Measurements from ENCODE around the gene DCTN2.

Gene DCTN2

DNA sequence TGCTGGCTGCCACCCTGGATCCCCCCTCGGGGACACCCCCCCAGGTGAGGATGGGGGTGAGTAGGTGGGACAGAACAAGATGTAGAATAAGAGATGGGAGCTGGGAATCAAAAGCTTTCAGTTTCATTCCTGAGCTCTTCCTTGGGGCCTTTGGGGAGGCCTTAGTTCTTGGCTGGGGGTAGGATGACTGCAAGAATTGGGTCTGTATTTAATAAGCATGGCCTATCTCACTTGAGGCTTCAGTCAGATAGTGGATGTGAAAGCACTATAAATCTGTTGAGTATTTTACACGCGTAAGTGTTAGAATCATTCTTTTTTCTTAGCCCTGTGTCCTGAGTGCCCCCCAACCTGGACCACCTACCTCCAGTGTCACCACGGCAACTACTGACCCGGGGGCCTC lies 19.8 kb downstream of the DCTN2 start:
- TF ChIP-seq, protein P1, sequence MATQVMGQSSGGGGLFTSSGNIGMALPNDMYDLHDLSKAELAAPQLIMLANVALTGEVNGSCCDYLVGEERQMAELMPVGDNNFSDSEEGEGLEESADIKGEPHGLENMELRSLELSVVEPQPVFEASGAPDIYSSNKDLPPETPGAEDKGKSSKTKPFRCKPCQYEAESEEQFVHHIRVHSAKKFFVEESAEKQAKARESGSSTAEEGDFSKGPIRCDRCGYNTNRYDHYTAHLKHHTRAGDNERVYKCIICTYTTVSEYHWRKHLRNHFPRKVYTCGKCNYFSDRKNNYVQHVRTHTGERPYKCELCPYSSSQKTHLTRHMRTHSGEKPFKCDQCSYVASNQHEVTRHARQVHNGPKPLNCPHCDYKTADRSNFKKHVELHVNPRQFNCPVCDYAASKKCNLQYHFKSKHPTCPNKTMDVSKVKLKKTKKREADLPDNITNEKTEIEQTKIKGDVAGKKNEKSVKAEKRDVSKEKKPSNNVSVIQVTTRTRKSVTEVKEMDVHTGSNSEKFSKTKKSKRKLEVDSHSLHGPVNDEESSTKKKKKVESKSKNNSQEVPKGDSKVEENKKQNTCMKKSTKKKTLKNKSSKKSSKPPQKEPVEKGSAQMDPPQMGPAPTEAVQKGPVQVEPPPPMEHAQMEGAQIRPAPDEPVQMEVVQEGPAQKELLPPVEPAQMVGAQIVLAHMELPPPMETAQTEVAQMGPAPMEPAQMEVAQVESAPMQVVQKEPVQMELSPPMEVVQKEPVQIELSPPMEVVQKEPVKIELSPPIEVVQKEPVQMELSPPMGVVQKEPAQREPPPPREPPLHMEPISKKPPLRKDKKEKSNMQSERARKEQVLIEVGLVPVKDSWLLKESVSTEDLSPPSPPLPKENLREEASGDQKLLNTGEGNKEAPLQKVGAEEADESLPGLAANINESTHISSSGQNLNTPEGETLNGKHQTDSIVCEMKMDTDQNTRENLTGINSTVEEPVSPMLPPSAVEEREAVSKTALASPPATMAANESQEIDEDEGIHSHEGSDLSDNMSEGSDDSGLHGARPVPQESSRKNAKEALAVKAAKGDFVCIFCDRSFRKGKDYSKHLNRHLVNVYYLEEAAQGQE (IDR thresholded peaks at IDR 0.05; ENCODE audit: low read depth): no peak
- TF ChIP-seq TEAD4 (IDR thresholded peaks at IDR 0.05): no peak
- TF ChIP-seq, protein P2, sequence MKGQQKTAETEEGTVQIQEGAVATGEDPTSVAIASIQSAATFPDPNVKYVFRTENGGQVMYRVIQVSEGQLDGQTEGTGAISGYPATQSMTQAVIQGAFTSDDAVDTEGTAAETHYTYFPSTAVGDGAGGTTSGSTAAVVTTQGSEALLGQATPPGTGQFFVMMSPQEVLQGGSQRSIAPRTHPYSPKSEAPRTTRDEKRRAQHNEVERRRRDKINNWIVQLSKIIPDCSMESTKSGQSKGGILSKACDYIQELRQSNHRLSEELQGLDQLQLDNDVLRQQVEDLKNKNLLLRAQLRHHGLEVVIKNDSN (IDR thresholded peaks at IDR 0.05): no peak
- TF ChIP-seq EP300 (IDR thresholded peaks at IDR 0.05; ENCODE audit: borderline replicate concordance): no peak
- no peak for TF ChIP-seq NFIC (IDR thresholded peaks at IDR 0.05)
- TF ChIP-seq RAD21 (IDR thresholded peaks at IDR 0.05; ENCODE audit: low read depth): no peak
- TF ChIP-seq EGR1 (IDR thresholded peaks at IDR 0.05): no peak

DNA sequence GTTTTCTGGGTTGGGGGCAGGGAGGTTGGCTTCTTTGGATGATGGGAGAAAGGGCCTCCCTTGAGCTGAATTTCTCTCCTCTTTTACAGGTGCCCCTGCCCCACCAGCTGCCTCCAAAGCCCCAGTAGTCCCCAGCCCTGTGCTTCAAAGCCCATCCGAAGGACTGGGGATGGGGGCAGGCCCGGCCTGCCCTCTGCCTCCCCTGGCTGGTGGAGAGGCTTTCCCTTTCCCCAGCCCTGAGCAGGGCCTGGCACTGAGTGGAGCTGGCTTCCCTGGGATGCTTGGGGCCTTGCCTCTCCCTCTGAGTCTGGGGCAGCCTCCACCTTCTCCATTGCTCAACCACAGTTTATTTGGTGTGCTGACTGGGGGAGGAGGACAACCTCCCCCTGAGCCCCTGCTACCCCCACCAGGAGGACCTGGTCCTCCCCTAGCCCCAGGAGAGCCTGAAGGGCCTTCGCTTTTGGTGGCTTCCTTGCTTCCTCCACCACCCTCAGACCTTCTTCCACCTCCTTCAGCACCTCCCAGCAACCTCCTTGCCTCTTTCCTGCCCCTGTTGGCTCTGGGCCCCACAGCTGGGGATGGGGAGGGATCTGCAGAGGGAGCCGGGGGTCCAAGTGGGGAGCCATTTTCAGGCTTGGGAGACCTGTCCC lies 20.4 kb downstream of the DCTN2 start:
- no peak for TF ChIP-seq CREB1 (IDR thresholded peaks at IDR 0.05; ENCODE audit: low read depth)
- TF ChIP-seq TEAD4 (IDR thresholded peaks at IDR 0.05): no peak
- no peak for TF ChIP-seq RAD21 (IDR thresholded peaks at IDR 0.05; ENCODE audit: low read depth)
- TF ChIP-seq TAF1 (IDR thresholded peaks at IDR 0.05; ENCODE audit: low read depth): no peak
- TF ChIP-seq CEBPB (IDR thresholded peaks at IDR 0.05): no peak
- TF ChIP-seq ZBTB7A (IDR thresholded peaks at IDR 0.05; ENCODE audit: low read depth): no peak
- TF ChIP-seq YY1 (IDR thresholded peaks at IDR 0.05; ENCODE audit: low read depth): no peak
- TF ChIP-seq NFIC (IDR thresholded peaks at IDR 0.05): no peak
- TF ChIP-seq, protein P1 (IDR thresholded peaks at IDR 0.05; ENCODE audit: low read depth): no peak
- TF ChIP-seq, protein P3, sequence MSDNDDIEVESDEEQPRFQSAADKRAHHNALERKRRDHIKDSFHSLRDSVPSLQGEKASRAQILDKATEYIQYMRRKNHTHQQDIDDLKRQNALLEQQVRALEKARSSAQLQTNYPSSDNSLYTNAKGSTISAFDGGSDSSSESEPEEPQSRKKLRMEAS (IDR thresholded peaks at IDR 0.05): no peak
- TF ChIP-seq EP300 (IDR thresholded peaks at IDR 0.05; ENCODE audit: borderline replicate concordance): no peak
- TF ChIP-seq, protein P2 (IDR thresholded peaks at IDR 0.05): no peak
- TF ChIP-seq FOXM1 (IDR thresholded peaks at IDR 0.05; ENCODE audit: borderline replicate concordance, low read depth): no peak
- TF ChIP-seq TCF12 (IDR thresholded peaks at IDR 0.05; ENCODE audit: low read depth): no peak
- TF ChIP-seq EGR1 (IDR thresholded peaks at IDR 0.05): no peak

DNA sequence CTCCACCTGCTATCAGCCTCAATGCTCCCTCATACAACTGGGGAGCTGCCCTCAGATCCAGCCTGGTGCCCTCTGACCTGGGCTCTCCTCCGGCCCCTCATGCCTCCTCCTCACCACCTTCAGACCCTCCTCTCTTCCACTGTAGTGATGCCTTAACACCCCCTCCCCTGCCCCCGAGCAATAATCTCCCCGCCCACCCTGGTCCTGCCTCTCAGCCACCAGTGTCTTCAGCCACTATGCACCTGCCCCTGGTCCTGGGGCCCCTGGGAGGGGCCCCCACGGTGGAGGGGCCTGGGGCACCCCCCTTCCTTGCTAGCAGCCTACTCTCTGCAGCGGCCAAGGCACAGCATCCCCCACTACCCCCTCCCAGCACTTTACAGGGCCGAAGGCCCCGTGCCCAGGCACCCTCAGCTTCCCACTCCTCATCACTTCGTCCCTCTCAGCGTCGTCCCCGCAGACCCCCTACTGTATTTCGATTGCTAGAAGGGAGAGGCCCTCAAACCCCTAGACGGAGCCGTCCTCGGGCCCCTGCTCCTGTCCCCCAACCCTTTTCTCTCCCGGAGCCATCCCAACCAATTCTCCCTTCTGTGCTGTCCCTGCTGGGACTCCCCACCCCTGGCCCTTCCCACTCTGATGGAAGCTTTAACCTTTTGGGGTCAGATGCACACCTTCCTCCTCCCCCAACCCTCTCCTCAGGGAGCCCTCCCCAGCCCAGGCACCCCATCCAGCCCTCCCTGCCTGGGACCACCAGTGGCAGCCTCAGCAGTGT lies 21.2 kb downstream of the DCTN2 start:
- TF ChIP-seq EP300 (IDR thresholded peaks at IDR 0.05; ENCODE audit: borderline replicate concordance): no peak
- TF ChIP-seq, protein P1 (IDR thresholded peaks at IDR 0.05; ENCODE audit: low read depth): no peak
- TF ChIP-seq YY1 (IDR thresholded peaks at IDR 0.05; ENCODE audit: low read depth): no peak
- TF ChIP-seq TAF1 (IDR thresholded peaks at IDR 0.05; ENCODE audit: low read depth): no peak
- TF ChIP-seq CREB1 (IDR thresholded peaks at IDR 0.05; ENCODE audit: low read depth): no peak
- no peak for TF ChIP-seq CEBPB (IDR thresholded peaks at IDR 0.05)
- no peak for TF ChIP-seq EGR1 (IDR thresholded peaks at IDR 0.05)
- TF ChIP-seq, protein P3 (IDR thresholded peaks at IDR 0.05): no peak
- no peak for TF ChIP-seq TCF12 (IDR thresholded peaks at IDR 0.05; ENCODE audit: low read depth)
- TF ChIP-seq, protein P2 (IDR thresholded peaks at IDR 0.05): no peak
- no peak for TF ChIP-seq ZBTB7A (IDR thresholded peaks at IDR 0.05; ENCODE audit: low read depth)
- no peak for TF ChIP-seq TEAD4 (IDR thresholded peaks at IDR 0.05)
- TF ChIP-seq RAD21 (IDR thresholded peaks at IDR 0.05; ENCODE audit: low read depth): no peak
- no peak for TF ChIP-seq FOXM1 (IDR thresholded peaks at IDR 0.05; ENCODE audit: borderline replicate concordance, low read depth)
- no peak for TF ChIP-seq NFIC (IDR thresholded peaks at IDR 0.05)
